NCI-H82 treated with DMSO at 0.1 percent for 48 hours (cell line): ENCODE measurements around the gene PTPRU.

Source experiments
- DNase-seq: peaks from one replicate; lab custom pipeline; 2025; ENCODE audit not compliant: unreplicated experiment; lab: John Stamatoyannopoulos, UW

PTPRU gene

DNA sequence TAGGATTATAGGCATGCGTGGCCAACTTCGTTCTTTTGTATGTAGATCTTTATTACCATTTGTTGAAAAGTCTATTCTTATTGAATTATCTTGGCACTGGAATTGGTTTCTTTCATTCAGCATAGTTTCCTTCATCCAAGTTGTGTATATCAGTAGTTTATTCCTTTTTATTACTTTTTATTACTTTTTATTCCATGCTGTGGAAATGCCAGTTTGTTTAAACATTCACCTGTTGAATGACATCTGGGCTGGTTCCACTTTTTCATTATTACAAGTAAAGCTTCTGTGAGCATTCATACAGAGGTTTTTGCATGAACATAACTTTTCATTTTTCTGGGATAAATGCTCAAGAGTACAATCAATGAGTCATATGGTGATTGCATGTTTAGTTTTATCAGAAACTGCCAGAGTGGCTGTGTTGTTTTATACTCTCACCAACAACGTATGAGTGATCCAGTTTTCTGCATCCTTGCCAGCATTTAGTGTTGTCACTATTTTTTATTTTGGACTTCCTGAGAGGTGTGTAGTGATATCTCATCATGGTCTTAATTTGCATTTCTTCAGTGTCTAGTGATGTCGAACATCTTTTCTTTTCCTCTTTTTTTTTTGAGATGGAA, 28.6 kb downstream of the PTPRU start:
- no peak for DNase-seq

DNA sequence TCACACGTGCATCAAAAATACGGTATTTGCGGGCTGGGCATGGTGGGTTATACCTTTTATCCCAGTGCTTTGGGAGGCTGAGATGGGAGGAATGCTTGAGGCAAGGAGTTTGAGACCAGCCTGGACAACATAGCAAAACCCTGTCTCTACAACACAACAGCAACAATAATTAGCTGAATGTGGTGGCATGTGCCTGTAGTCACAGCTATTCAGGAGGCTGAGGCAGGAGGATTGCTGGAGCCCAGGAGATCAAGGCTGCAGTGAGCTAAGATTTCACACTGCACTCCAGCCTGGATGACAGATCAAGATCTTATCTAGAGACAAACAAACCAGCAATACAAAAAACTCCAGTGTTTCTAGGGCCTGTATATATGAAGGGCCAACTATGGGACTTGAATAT, 30.6 kb downstream of the PTPRU start:
- no peak for DNase-seq

DNA sequence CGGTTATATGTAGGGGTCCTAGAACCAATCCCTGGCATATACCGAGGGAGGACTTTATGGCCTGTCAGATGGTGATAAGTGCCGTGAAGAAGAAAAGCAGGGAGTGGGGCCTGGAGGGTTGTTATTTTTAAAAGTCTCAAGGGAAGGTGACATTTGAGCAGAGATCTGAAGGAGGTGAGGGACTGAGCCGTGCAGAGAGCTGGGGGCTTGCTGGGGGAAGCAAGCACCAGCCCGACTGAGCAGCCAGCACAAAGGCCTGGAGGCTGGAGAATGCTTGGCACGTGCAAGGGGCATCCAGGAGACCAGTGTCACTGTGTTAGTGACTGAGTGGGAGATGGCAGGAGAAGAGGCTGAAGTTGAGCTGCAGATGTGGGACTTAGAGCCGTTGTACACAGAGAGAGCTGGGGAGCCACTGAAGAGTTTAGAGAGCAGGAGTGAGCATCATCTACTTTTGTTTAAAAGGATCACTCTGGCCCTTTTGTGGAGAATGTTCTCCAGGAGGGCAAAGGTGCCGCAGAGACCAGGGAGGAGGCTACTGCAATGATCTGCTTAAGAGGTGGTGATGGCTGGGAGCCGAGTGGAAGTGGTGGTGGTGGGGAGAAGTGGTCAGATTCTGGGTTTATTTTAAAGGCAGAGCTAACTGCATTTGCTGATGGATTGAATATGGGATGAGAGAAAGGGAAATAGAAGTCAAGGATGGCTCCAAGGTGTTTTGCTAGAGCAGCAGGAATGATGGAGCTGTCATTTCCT, 31.2 kb downstream of the PTPRU start:
- no peak for DNase-seq

DNA sequence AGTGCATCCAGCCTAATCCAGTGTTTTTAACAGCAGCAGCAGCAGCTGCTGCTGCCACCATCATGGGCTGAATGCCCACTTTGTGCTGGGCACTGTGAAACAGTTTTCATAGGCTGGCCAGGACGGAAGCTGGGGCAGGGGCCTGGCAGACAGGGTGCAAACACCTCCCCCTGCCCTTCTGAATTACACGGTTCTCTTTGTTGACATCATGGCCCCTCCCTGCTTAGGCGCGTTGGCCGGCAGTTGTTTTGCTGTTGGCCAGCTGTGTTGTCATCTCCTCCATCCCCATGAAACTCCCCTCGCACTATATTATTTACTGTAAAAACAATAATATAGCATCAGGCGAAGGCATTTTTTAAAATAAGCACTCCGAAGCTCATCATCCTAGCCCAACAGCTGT, 33.1 kb downstream of the PTPRU start:
- no peak for DNase-seq

DNA sequence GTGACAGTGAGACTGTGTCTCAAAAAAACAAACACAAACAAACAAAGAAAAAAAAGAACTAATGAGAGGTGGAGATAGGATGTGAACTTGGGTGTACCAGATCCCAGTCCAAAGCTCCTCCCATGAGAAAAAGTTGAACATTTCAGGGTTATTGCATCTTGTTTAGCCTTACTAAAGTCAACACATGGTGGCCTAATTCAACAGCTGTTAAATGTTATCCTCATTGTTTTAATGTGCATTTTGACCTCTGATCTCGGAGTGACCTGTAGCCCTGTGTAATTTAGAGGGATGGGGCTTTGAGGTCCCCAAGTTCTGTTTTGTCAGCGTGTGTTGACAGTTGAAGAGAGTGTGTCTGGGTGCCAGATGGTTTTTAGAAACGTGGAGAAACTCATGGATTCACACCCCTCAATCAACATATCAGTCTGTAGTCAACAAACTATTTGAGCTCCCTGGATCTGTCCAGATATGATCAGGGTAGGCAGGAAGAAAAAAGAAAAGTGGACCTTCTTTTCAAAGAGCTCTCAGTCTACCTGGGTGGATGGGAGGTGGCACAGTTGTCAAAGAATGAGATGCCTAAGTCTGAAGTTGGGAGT, 34.7 kb downstream of the PTPRU start:
- DNase-seq: no peak

DNA sequence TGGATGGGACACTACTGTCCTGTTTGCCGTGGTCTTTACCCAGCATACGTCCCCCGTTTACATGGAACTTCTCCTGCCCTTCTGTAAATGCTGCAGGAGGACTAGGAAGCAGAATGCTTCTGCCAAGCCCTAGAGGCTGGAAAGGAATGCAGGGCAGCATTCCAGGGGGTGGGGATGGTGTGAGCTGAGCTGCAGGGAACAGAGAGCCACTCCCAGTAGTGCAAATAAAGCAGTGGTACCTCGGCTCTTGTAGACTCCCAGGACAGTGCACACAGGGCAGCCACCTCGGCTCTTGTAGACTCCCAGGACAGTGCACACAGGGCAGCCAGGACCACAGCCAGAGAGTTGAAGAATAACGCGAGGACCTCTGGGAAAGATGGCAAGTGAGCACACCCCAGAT, 35.4 kb downstream of the PTPRU start:
- no peak for DNase-seq

DNA sequence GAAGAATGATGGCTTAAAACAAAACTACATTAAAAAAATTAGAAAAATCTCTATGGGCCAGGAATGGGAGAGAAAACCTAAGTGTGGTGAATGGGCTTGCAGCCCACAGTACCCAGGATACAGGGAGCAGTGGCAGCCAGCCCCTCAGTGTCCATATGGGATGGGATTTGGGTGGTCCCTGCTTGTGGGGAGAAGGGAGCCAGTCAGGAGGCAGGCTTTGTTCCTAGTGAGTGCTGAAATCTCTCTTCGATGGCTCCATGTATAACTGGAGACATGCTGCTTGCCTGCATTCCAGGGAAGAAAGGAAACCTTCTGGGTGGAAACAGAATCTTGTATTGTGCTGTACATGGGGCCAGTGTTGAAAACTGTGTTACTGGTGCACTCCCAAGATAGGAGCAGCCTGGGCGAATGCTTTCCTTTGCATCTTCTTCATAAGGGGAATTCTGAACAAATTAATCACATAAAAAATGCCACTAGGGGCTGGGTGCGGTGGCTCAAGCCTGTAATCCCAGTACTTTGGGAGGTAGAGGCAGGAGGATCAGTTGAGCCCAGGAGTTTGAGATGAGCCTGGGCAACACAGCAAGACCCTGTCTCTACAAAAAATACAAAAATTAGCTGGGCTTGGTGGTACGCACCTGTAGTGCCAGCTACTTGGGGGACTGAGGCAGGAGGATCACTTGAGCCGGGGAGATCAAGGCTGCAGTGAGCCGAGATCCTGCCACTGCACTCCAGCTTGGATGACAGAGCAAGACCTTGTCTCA, 36.0 kb downstream of the PTPRU start:
- DNase-seq: no peak

DNA sequence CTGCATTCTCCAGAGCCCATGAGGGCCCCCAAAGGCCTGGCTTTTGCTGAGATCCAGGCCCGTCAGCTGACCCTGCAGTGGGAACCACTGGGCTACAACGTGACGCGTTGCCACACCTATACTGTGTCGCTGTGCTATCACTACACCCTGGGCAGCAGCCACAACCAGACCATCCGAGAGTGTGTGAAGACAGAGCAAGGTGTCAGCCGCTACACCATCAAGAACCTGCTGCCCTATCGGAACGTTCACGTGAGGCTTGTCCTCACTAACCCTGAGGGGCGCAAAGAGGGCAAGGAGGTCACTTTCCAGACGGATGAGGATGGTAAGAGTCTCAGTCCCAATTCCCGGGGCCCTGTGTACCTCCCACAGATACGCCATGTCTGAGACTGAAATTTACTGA, 39.1 kb downstream of the PTPRU start:
- no peak for DNase-seq

DNA sequence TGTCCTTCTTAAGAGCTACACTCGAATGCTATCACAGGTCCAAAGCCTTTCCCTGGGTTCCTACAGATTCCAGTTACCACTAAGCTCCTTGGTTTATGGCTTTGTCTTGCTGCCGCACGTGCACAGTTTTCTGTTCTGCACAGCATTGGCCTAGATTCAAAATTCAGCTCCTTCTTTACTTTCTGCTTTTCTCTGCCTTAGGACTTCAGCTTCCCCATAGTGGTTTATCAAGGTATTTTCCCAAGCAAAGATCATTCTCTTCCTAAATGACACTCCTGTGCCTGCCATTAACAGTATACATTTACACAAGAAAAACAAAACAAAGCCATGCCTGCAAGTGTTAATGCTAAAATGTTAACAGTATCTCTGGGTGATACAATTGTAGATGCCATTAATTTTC, 41.8 kb downstream of the PTPRU start:
- DNase-seq: no peak

DNA sequence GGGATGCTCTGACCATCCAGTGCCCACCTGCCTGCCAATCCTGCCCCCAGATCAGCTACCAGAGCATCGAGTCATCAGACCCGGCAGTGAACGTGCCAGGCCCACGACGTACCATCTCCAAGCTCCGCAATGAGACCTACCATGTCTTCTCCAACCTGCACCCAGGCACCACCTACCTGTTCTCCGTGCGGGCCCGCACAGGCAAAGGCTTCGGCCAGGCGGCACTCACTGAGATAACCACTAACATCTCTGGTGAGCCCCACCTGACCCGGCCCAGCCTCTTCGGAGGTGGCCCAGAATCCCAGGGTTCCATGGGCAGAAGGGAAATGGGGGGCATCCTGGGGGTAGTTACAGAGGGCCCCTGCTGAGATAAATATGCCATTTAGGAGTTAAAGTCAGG, 43.1 kb downstream of the PTPRU start:
- DNase-seq: no peak

DNA sequence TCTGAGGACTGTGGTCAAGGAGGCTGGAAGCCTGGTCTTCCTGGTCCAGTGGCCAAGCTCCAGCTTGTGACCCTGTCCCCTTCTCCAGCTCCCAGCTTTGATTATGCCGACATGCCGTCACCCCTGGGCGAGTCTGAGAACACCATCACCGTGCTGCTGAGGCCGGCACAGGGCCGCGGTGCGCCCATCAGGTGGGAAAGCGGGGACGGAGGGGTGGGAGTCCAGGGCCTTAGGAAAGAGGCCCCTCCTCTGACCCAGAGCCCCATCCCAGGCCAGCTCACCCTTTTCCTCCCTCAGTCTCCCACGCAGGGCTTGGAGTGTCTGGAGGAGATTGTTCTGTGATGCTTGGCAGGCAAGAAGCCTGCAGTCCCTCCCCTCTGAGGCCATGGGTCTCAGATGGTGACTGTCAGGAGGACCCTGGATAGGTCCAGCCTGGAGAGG, 43.6 kb downstream of the PTPRU start:
- no peak for DNase-seq

DNA sequence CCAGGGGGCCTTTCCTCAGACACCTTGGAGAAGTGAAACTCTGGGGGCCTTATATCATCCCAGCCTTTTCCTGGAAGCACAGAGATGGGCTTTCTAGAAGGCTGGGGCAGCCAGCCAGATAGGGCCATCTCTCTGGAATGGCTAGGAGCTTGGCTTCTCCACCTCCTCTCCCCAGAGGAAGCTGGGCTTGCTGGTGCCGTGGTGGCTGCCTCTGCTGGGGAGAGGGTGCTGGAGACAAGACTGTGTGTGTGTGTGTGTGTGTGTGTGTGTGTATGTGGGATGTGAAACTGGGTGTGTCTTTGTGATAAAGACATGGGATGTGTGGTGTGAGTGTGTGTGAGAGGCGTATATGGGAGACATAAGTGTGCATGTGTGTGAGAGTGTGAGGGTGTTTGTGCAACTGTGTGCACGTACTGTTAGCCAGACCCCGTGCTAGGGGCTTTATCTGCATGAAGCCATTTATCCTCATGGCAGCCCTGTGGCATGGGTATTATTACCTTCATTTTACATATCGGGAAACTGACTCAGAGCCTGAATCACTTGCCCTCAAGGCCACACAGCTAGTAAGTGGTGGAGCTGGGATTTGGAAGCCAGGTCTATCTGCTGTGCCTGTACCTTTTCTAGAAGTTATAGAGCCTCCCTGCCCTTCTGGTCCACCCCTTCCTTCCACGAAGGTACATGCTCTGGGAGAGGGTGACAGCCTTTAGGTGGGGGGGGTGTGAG, 44.2 kb downstream of the PTPRU start:
- DNase-seq: no peak

DNA sequence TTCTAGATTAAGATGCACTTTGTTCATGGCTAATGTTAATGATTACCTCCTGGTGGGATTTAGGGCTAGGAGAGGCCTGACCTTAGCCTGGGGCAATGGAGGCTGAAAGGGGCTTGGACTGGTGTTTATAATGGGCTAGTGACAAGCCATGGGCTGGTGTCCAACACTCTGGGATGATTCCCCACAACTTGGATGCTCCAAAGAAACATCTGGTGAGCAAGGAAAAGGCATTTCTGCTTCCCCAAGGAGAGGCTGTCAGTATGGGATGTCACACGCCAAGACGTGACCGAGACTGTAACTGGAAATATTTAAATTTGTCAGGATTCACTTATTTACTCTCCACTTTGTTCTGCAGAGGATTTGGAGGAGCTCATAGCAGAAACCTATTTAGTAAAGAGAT, 45.2 kb downstream of the PTPRU start:
- DNase-seq: no peak

DNA sequence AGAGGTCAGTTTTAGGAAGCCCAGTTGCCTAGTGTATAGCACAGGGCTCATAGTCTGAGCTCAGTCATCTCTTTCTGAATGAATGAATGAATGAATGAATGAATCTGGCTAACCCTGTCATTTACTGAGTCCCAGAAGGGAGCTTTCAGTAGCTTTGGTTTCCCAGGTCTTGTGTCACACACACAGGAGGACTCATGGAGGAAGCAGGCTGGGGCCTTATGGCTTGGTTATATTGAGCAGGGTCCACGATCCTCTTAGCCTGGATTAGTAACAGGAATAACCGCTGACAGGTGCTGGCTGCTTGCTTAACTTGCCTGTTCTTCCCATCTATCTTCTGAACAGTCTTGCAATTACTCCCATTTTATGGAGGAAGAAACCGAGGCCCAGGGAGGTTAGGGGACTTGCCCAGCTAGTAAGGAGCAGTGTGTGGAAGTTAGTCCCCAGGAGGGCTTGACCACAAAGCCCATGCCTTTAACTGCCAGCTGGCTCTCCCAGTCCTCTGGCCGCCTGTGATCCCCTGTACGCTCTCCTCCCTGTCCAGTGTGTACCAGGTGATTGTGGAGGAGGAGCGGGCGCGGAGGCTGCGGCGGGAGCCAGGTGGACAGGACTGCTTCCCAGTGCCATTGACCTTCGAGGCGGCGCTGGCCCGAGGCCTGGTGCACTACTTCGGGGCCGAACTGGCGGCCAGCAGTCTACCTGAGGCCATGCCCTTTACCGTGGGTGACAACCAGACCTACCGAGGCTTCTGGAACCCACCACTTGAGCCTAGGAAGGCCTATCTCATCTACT, 46.0 kb downstream of the PTPRU start:
- DNase-seq: peak; percentile 73

DNA sequence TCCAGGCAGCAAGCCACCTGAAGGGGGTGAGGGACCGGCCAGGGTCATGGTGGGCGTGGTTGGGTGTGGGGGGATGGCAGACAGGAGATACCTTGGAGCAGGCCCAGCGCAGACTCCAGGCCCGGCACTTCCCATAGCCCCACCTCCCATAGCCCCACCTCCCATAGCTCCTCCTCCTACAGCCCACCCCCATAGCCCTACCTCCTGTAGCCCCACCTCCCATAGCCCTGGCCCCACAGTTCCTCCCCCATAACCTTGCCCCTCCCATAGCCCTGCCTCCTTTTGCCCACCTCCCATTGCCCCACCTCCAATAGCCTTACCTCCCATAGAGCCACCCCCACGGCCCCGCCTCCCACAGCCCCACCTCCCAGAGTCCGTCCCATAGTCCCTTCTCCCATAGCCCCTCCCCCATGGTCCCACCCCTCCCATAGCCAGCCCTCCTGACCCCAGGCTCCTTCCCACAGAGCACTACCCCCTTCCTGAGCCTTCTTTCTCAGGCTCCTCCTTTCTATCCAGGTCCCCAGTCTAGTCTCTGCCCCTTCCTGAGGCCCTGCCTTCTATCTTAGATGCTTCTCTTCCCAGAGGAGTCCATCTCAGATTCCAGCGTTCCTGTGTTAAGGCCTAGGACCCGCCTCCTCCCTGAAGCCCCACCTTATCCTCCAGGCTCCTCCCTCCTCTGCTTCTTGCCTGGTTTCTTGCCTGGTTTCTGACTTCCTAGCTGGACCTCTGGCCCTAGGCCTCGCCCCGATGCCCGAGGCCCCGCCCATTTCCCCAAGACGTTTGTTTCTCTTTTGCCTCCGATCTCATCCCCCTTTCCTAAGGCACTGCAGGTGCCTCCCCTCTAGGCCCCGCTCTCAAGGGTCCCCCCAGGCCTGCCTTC, 46.8 kb downstream of the PTPRU start:
- peak; percentile 84 for DNase-seq

DNA sequence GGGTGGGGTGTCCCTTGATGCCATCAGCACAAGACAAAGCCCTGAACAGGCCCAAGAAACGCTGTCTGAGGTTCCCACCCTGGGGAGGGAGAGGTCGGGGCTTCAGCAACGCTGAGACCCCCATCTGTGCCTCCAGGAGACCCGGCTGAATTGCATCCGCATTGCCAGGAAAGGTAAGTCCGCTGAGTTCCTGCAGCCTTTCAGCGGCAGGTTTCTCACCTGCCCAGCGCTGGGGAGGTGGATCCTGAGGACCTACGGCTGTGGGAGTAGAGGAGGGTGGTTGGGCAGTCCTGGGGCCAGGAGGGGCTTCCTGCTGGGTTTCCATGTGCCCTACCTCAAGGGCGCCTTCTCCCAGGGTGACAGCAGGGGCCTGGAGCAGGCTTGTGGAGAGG, 47.5 kb downstream of the PTPRU start:
- DNase-seq: no peak

DNA sequence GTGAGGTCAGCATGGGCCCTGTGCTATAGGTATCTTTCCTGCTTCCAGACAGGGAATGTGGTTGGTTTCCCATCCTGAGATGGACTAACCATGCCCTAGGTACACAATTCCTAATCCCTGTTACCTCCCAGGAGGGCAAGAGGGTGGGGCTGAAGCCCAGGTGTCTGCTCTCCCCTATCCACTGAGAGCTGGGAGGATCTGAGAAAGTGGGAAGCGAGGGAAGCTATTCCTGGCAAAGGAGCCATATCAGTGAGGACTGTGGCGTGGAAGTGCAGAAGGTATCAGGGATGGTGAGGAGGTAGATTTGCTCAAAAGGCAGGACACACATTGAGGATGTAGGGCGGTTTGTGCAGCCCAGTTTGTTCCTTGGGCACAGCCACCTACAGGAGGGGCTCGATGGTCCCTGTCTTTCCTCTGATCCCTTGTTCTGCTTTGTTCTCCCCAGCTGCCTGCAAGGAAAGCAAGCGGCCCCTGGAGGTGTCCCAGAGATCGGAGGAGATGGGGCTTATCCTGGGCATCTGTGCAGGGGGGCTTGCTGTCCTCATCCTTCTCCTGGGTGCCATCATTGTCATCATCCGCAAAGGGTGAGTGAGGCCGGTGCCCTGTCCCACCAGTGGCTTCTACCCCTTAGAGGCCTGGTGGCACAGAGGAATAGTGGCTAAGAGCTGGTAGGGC, 48.1 kb downstream of the PTPRU start:
- DNase-seq: no peak

DNA sequence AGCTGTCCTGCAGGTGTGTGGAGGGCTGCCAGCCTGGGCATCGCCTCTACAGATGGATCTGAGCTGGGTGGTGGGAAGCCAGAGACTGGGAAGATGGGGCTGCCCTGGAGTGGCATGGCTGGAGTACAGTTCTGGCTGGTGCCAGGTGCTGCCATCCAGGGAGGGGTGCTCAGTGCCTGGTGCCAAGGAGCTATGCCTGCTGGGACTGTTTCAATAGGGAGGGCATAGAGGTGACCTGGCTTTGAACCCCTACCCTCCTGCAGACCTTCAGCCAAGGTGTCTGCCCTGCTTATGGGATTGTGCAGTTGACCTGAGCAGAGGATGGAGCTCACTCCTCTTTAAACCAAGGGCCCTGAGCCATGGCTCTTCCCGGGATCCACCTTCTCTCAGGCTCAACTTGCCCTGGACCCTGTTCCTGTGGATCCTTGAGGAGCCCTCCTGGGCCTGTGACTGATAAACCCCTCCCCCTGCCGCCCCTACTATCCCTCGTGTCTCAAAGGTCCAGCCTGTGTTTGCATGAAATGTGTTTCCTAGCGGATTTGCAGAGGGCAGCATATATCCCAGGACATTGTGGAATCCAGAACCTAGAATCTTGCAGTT, 48.7 kb downstream of the PTPRU start:
- DNase-seq: no peak
